HCT116 (cell line): ENCODE data around the gene SH2D6.

Source experiments
- EZH2 ChIP-seq: fragments of 200-600 bp; sonication (generic); IDR thresholded peaks from 2 replicates; pipeline ENCODE4 v1.6.1; 2017; ENCODE audit warnings: antibody characterized with exemption, mixed run types
- POLR2AphosphoS5 ChIP-seq: IDR thresholded peaks from 2 replicates; pipeline ENCODE4 v1.6.1; 2011; ENCODE audit warnings: mild to moderate bottlenecking, low read depth, low read length, moderate library complexity
- TF ChIP-seq, protein P1 (sequence below), 3 experiments: fragments of 200-600 bp in 1 of 3; sonication (generic) in 1 of 3; IDR thresholded peaks in 2 of 3; conservative IDR thresholded peaks in 1 of 3; 2 replicates each; pipeline ENCODE4 v1.5.1; 2012 to 2017; ENCODE audit warnings: low read depth in 2 of 3, low read length in 2 of 3, antibody characterized with exemption in 1 of 3, borderline replicate concordance in 1 of 3, control low read depth in 1 of 3, mild to moderate bottlenecking in 1 of 3, mixed read lengths in 1 of 3, mixed run types in 1 of 3, moderate library complexity in 1 of 3; ENCODE audit not compliant: insufficient read depth in 1 of 3

DNA sequence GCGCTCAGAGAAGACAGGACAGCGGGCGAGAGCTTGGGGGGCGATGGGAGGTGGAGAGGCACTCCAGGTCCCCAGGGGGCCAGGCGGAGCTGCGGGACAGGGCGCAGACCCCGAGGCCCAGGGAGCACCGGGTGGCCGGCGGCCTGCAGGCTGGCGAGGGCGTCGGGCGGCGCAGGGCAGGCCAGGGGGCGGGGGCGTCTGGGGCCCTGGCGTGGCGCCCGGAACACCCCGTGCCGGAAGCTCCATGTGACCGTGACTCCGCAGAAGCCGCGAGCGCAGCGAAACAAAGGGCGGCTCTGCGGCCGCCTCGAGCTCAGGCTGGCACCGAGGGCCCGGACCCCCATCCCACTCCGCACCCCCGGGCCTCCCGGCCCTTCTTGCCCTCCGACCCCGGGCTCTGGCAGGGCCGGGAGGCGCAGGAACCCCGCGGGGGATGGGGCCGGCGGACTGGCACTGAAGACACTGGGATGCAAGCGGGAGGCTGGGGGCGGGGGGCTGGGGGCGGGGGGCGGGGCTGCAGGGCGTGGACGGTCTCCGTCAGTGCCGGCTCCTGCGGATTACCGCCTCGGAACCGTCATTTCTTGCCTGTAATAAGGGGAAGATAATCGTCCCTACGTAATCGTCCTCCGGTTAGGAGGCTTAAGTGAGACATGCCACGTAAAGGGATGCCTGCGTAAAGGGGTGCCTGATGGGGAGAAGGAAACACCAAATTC is 19.1 kb downstream of the SH2D6 start:
- TF ChIP-seq, protein P1, sequence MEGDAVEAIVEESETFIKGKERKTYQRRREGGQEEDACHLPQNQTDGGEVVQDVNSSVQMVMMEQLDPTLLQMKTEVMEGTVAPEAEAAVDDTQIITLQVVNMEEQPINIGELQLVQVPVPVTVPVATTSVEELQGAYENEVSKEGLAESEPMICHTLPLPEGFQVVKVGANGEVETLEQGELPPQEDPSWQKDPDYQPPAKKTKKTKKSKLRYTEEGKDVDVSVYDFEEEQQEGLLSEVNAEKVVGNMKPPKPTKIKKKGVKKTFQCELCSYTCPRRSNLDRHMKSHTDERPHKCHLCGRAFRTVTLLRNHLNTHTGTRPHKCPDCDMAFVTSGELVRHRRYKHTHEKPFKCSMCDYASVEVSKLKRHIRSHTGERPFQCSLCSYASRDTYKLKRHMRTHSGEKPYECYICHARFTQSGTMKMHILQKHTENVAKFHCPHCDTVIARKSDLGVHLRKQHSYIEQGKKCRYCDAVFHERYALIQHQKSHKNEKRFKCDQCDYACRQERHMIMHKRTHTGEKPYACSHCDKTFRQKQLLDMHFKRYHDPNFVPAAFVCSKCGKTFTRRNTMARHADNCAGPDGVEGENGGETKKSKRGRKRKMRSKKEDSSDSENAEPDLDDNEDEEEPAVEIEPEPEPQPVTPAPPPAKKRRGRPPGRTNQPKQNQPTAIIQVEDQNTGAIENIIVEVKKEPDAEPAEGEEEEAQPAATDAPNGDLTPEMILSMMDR (IDR thresholded peaks at IDR 0.05 in 2 of 3, conservative IDR thresholded peaks at IDR 0.05 in 1 of 3; ENCODE audit: borderline replicate concordance in 1 of 3, insufficient read depth in 1 of 3, low read depth in 2 of 3, low read length in 2 of 3), result no peak
- TF ChIP-seq POLR2AphosphoS5 (no peak), EZH2 (no peak)
